Astrocyte (in vitro differentiated cells and primary cell): Measurements from ENCODE around the gene THY1. TPM values are rescaled to one million over a fixed set of nuclear protein-coding genes. Genes with fewer than 3 reads are reported as not detected.

Experiments used
- DNase-seq: peaks from one replicate; pipeline ENCODE4 v3.0.0-alpha.2; 2010; ENCODE audit warnings: low read depth
- FAIRE-seq: peaks from 2 replicates; lab custom pipeline; 2011; peaks lifted over from hg19 to GRCh38; lab: Jason Lieb, UNC
- H2AFZ ChIP-seq: 2 replicates; pipeline ENCODE4 v1.6.0; 2012; ENCODE audit warnings: low read depth, low read length, inconsistent platforms
- H3K27ac ChIP-seq: 2 replicates; pipeline ENCODE4 v1.5.1; 2011; ENCODE audit warnings: low read depth, low read length, inconsistent platforms
- H3K27me3 ChIP-seq: 2 replicates; pipeline ENCODE4 v1.6.0; 2011; ENCODE audit warnings: low read length, inconsistent platforms; ENCODE audit not compliant: insufficient read depth
- H3K36me3 ChIP-seq: 2 replicates; pipeline ENCODE4 v1.5.1; 2011; ENCODE audit warnings: low read length, inconsistent platforms; ENCODE audit not compliant: insufficient read depth
- H3K4me1 ChIP-seq: 2 replicates; pipeline ENCODE4 v1.5.1; 2011; ENCODE audit warnings: low read length, inconsistent platforms; ENCODE audit not compliant: insufficient read depth
- H3K4me2 ChIP-seq: 2 replicates; pipeline ENCODE4 v1.6.0; 2012; ENCODE audit warnings: low read length, inconsistent platforms
- H3K4me3 ChIP-seq: 2 replicates; pipeline ENCODE4 v1.5.1; 2011; ENCODE audit warnings: low read depth, mild to moderate bottlenecking, low read length, inconsistent platforms; ENCODE audit not compliant: insufficient read depth
- H3K79me2 ChIP-seq: 2 replicates; pipeline ENCODE4 v1.6.0; 2012; ENCODE audit warnings: mild to moderate bottlenecking, low read length, inconsistent platforms; ENCODE audit not compliant: insufficient read depth
- H3K9ac ChIP-seq: 2 replicates; pipeline ENCODE4 v1.6.0; 2012; ENCODE audit warnings: mild to moderate bottlenecking, low read length, inconsistent platforms
- H3K9me3 ChIP-seq: 2 replicates; pipeline ENCODE4 v1.5.1; 2012; ENCODE audit warnings: low read depth, mild to moderate bottlenecking, low read length, inconsistent platforms; ENCODE audit not compliant: insufficient read depth
- H4K20me1 ChIP-seq: 2 replicates; pipeline ENCODE4 v1.6.0; 2012; ENCODE audit warnings: low read length, inconsistent platforms; ENCODE audit not compliant: insufficient read depth
- H3K27ac Mint-ChIP-seq: one replicate; pipeline ENCODE4 v1.8.0; 2021; ENCODE audit warnings: mild to moderate bottlenecking, mixed read lengths; ENCODE audit not compliant: unreplicated experiment
- H3K27me3 Mint-ChIP-seq: one replicate; pipeline ENCODE4 v1.8.0; 2021; ENCODE audit warnings: low read depth, mixed read lengths; ENCODE audit not compliant: unreplicated experiment
- H3K36me3 Mint-ChIP-seq: one replicate; pipeline ENCODE4 v1.8.0; 2021; ENCODE audit warnings: low read depth, mixed read lengths; ENCODE audit not compliant: unreplicated experiment
- H3K4me1 Mint-ChIP-seq: one replicate; pipeline ENCODE4 v1.8.0; 2021; ENCODE audit warnings: low read depth, mixed read lengths; ENCODE audit not compliant: unreplicated experiment
- H3K4me3 Mint-ChIP-seq: one replicate; pipeline ENCODE4 v1.8.0; 2021; ENCODE audit warnings: mild to moderate bottlenecking, moderate library complexity, mixed read lengths; ENCODE audit not compliant: unreplicated experiment
- H3K9me3 Mint-ChIP-seq: one replicate; pipeline ENCODE4 v1.8.0; 2021; ENCODE audit warnings: mild to moderate bottlenecking, mixed read lengths; ENCODE audit not compliant: unreplicated experiment
- CTCF ChIP-seq: IDR thresholded peaks from 2 replicates; pipeline ENCODE4 v1.5.1; 2011; ENCODE audit warnings: low read depth, mild to moderate bottlenecking, inconsistent platforms, low read length, moderate library complexity; ENCODE audit not compliant: insufficient read depth
- EZH2 ChIP-seq: IDR thresholded peaks from 2 replicates; pipeline ENCODE4 v1.6.1; 2012; ENCODE audit warnings: mild to moderate bottlenecking, low read length, inconsistent platforms; ENCODE audit not compliant: insufficient read depth
- total RNA-seq: library from RNA; stranded (reverse); gene quantifications from 2 replicates; pipeline ENCODE4 v1.2.1, GENCODE V29; 2021

The THY1 gene
- total RNA-seq, 1 donor from 2014 or later, result 104 TPM

- Histone ChIP-seq H3K4me3 (no peak overlapping the region), H3K79me2 (no peaks in the 10 kb centered on the region), H4K20me1 (no peaks in the 10 kb centered on the region), H3K27ac (no peak overlapping the region), H3K36me3 (no peaks in the 10 kb centered on the region), H3K9ac (no peak overlapping the region), H3K9me3 (no peaks in the 10 kb centered on the region), H2AFZ (no peak overlapping the region), H3K4me2 (no peak overlapping the region), H3K27me3 (no peaks in the 10 kb centered on the region), H3K4me1 (peaks cover 3% of the 10 kb centered on the region)
- Mint-ChIP-seq H3K4me3 (no peak overlapping the region), H3K36me3 (no peaks in the 10 kb centered on the region), H3K9me3 (peaks cover 2% of the 10 kb centered on the region), H3K27me3 (peaks cover 1% of the 10 kb centered on the region), H3K27ac (no peak overlapping the region), H3K4me1 (peaks cover 6% of the 10 kb centered on the region)
- TF ChIP-seq CTCF, result no peak
- no peak for TF ChIP-seq EZH2
- no peak for DNase-seq
- FAIRE-seq, result no peak
These were observed 23.5 kb upstream of the THY1 start for GRCh38 chr11:119446434-119446833.

- Histone ChIP-seq H3K27me3 (no peaks in the 10 kb centered on the region), H3K27ac (no peak overlapping the region), H3K4me1 (peaks cover 3% of the 10 kb centered on the region), H3K9ac (no peak overlapping the region), H3K4me2 (no peak overlapping the region), H3K79me2 (no peaks in the 10 kb centered on the region), H3K4me3 (no peak overlapping the region), H3K9me3 (no peaks in the 10 kb centered on the region), H2AFZ (no peak overlapping the region), H4K20me1 (no peaks in the 10 kb centered on the region), H3K36me3 (no peaks in the 10 kb centered on the region)
- H3K9me3 Mint-ChIP-seq, result peaks cover 2% of the 10 kb centered on the region
- no peak for DNase-seq
- TF ChIP-seq EZH2, result no peak
- no peak for TF ChIP-seq CTCF
- H3K36me3 Mint-ChIP-seq, result no peaks in the 10 kb centered on the region
- peaks cover 12% of the 10 kb centered on the region for H3K4me1 Mint-ChIP-seq
- peak; percentile 49 for FAIRE-seq
- H3K27me3 Mint-ChIP-seq, result peaks cover 1% of the 10 kb centered on the region
- no peak overlapping the region for H3K4me3 Mint-ChIP-seq
- no peak overlapping the region for H3K27ac Mint-ChIP-seq
These were observed 22.9 kb upstream of the THY1 start for GRCh38 chr11:119445850-119446249.

GRCh38 chr11:119445379-119445778 lies 22.4 kb upstream of the THY1 start:
- Mint-ChIP-seq H3K4me3 (no peak overlapping the region), H3K4me1 (peaks cover 13% of the 10 kb centered on the region), H3K27ac (no peak overlapping the region), H3K27me3 (peaks cover 1% of the 10 kb centered on the region), H3K9me3 (peaks cover 2% of the 10 kb centered on the region), H3K36me3 (no peaks in the 10 kb centered on the region)
- no peak for DNase-seq
- H4K20me1 ChIP-seq, result no peaks in the 10 kb centered on the region
- H3K9me3 ChIP-seq, result no peaks in the 10 kb centered on the region
- no peaks in the 10 kb centered on the region for H3K27me3 ChIP-seq
- H2AFZ ChIP-seq, result no peak overlapping the region
- H3K4me1 ChIP-seq, result no peaks in the 10 kb centered on the region
- no peak for TF ChIP-seq CTCF
- no peak for TF ChIP-seq EZH2
- no peaks in the 10 kb centered on the region for H3K79me2 ChIP-seq
- no peak overlapping the region for H3K4me2 ChIP-seq
- FAIRE-seq, result no peak
- H3K9ac ChIP-seq, result no peak overlapping the region
- no peak overlapping the region for H3K27ac ChIP-seq
- no peak overlapping the region for H3K4me3 ChIP-seq
- no peaks in the 10 kb centered on the region for H3K36me3 ChIP-seq
